Measurements from ENCODE around the gene KLHL12. TPM values are rescaled to one million over a fixed set of nuclear protein-coding genes. Genes with fewer than 3 reads are reported as not detected.
"Not testable (repeated sequence)": the region's sequence is repeated elsewhere in the genome, so short reads cannot be mapped to it uniquely, and the experiment has no call there.

KLHL12 gene
- total RNA-seq, 1 experiment from 2014 or later, result 35.7 TPM

DNA sequence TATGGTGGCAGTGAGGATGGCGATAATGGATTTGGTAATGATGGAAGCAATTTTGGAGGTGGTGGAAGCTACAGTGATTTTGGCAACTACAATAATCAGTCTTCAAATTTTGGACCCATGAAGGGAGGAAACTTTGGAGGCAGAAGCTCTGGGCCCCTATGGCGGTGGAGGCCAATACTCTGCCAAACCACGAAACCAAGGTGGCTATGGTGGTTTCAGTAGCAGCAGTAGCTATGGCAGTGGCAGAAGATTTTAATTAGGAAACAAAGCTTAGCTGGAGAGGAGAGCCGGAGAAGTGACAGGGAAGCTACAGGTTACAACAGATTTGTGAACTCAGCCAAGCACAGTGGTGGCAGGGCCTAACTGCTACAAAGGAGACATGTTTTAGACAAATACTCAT, 14.6 kb downstream of the KLHL12 start:
- in situ Hi-C loops (cut with HindIII; ENCODE audit: low pct_unique_long_range_greater_than_20kb, low sequenced_read_pairs); DNase-seq (ENCODE audit: low read depth, low spot score): not testable (repeated sequence)

DNA sequence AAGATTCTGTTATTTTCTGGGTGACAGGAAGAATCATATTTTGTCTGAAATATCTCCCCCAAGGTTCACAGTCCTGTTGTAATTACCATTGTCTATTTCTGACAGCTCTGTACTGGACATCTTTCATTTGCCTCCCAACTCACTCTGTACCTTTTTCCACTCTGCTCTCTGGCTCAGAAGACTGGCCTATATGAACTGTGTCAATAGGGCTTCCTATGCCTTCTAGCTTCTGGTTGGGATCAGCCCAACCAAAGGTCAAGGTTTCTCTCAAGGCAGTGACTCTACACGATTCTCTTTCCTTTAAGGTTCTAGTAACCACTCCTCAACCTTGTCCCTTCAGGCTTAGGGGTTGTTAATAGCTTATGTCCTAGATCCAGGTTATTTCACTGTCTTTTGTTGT, 17.5 kb downstream of the KLHL12 start:
- DNase-seq (ENCODE audit: low read depth, low spot score), result no peak

DNA sequence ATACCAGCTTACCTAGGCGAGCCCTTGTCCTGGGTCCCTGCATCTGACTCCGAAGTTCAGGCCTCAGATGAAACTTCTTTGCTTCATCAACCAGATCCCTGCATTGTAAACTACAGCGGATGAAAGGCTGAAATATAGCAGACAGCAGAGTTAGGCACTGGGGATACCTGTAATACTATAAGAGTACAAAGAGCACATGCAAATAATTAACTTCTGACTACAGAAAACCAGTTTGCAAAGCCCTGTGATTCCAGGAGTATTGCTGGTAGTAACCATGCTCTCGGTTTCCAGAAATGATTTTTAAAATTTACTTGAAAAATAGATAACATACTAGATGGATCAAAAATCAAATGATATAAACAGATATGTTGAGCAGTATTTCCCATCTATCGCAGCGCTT, 18.0 kb downstream of the KLHL12 start:
- DNase-seq (ENCODE audit: low read depth, low spot score), result no peak
- in situ Hi-C loops (cut with HindIII; ENCODE audit: low pct_unique_long_range_greater_than_20kb, low sequenced_read_pairs), result no loop called here

More for the DNA sequence above, 17.5 kb downstream of the KLHL12 start:
- in situ Hi-C loops (cut with HindIII; ENCODE audit: low pct_unique_long_range_greater_than_20kb, low sequenced_read_pairs), result no loop called here

DNA sequence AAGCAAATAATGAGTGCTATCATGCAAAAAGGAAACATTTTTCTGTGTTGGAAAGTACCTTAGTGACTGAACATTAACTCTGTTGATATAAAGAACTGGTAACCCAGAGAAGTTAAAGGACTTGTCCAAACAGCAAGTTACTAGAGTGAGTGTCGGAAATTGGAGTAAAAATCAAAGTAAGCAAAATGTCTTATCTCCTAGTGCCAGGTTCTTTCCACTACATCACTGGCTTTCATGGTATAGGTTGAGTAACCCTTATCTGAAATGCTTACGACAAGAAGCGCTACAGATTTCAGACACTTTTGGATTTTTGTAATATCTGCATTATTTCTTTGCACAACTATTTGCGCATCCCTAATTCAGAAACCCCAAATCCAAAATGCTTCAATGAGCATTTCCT, 21.7 kb downstream of the KLHL12 start:
- DNase-seq (ENCODE audit: low read depth, low spot score), result no peak
- in situ Hi-C loops (cut with HindIII; ENCODE audit: low pct_unique_long_range_greater_than_20kb, low sequenced_read_pairs), result no loop called here

DNA sequence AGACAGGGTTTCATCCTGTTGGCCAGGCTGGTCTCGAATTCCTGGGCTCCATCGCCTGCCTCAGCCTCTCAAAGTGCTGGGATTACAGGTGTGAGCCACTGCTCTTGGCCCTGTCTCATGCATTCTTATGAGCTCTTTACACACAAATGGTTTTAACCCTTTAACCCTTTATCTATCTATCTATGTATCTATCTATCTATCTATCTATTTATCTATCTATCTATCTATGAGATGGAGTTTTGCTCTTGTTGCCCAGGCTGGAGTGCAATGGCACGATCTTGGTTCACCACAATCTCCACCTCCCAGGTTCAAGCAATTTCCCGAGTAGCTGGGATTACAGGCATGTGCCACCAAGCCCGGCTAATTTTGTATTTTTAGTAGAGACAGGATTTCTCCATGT, 23.2 kb downstream of the KLHL12 start:
- DNase-seq (ENCODE audit: low read depth, low spot score); in situ Hi-C loops (cut with HindIII; ENCODE audit: low pct_unique_long_range_greater_than_20kb, low sequenced_read_pairs): not testable (repeated sequence)

DNA sequence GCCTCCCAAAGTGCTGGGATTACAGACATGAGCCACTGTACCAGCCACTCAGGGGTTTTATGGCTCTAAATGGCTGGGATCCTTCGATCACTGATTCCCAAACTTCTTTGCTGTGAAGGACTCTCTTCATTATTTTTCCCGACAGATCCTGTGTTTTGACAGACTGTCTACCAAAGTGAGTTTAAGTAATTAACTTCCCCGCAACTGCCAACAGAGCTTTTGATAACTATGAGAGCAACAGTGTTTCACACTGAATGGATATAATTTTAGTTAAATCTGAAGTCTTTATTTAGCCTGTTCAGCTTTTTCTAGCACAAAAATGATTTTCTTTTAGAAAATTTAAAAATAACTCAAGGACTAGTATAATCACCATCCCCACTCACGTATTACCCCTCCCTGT, 25.5 kb downstream of the KLHL12 start:
- in situ Hi-C loops (cut with HindIII; ENCODE audit: low pct_unique_long_range_greater_than_20kb, low sequenced_read_pairs), result no loop called here
- no peak for DNase-seq (ENCODE audit: low read depth, low spot score)

DNA sequence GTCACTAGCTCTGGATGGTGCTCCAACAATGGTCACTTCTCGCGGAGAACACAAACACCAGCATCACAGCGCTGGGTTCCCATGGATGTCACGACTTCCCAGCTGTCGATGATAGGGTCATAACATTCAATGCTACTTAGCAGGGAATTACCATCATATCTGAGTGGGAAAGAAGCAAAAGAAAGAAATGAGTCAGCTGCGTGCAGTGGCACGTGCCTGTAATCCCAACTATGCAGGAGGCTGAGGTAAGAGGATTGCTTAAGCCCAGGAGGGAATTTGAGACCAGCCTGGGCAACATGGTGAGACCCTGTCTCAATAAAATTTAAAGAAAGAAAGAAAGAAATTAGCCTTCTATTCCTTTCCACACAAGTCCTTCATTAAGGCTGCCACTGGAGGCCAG, 34.5 kb downstream of the KLHL12 start:
- in situ Hi-C loops (cut with HindIII; ENCODE audit: low pct_unique_long_range_greater_than_20kb, low sequenced_read_pairs), result no loop called here

DNA sequence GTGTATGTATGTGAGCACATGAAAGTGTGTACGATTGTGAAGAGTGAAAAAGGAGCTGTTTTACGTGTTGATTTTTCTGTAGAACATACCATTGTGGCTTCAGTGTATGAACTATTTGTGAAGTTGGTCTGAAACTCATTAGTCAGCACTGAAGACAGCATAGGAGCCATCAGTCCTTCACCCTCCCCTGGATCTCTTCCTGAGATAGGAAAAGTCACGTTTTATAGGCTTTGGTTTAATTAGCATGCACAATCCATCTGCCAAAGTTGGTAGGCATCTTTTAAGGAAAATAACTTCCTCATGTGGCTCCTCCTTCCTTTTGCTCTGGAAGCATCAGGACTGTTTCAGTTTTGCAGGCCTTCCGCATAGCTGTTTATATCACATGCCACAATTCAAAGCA, 36.6 kb downstream of the KLHL12 start:
- in situ Hi-C loops (cut with HindIII; ENCODE audit: low pct_unique_long_range_greater_than_20kb, low sequenced_read_pairs), result no loop called here
- no peak for DNase-seq (ENCODE audit: low read depth, low spot score)

More for the DNA sequence above, 34.5 kb downstream of the KLHL12 start:
- no peak for DNase-seq (ENCODE audit: low read depth, low spot score)

DNA sequence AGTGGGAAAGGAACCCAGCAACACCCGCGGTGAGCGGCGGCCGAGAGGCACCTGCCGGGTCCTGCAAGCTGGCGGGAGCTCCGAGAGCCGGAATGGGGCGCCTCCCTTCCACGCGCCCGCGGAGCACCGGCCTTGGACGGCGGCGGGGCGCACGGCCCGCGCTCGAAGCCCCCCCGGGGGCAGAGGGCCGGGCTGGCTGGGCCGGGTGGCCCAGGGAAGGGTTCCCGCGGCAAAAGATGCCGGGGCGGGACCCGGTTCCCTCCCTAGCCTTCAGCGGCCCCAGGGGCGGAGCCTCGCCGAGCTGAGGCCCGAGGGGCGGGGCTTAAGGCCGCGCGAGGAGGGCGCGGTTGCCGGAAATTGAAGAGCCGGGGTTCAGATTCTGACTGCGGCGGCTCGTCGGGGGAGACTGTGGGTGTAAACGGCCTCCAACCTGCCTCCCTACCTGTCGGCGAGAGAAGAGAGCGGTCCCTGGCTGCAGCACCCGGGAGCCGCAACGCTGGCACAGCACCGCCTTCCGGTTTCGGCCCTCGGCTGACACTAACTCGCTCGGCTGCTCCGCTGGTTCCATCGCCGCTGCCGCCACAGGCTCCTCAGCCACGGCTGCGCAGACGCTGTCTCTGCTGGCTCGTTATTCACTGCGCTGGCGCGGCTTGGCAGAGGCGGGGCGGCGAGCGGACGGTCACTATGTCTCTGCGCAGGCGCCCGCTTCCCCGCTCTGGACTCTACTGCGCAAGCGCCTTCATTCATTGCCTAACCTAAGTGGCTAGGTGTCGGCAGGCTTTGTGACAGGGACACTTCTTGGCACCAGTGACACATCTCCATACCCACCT, 38.3 kb downstream of the KLHL12 start, which contains the start of gene RABIF:
TSS of gene RABIF (minus strand) at position 619 of the 830 bp plus-strand sequence. CDS start at position 568, 51 bp downstream.
- peak; percentile 96 for DNase-seq (ENCODE audit: low read depth, low spot score)
- in situ Hi-C loops (cut with HindIII; ENCODE audit: low pct_unique_long_range_greater_than_20kb, low sequenced_read_pairs), result no loop called here

DNA sequence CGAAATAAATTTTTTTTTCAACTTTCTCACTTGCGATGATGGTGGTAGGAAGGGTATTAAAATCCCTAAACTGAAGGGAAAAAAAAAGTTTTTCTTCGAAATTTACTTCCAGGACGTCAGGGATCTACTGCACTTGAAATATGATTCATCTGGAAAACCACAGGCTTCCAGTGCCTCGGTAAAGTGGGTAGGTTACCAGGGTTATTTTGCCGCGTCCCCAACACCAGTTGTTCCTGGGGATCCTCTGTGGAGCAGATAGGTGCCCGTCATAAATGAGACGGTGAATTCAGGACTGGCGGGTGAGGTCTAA, 38.9 kb downstream of the KLHL12 start:
- DNase-seq (ENCODE audit: low read depth, low spot score), result no peak
- in situ Hi-C loops (cut with HindIII; ENCODE audit: low pct_unique_long_range_greater_than_20kb, low sequenced_read_pairs), result no loop called here

DNA sequence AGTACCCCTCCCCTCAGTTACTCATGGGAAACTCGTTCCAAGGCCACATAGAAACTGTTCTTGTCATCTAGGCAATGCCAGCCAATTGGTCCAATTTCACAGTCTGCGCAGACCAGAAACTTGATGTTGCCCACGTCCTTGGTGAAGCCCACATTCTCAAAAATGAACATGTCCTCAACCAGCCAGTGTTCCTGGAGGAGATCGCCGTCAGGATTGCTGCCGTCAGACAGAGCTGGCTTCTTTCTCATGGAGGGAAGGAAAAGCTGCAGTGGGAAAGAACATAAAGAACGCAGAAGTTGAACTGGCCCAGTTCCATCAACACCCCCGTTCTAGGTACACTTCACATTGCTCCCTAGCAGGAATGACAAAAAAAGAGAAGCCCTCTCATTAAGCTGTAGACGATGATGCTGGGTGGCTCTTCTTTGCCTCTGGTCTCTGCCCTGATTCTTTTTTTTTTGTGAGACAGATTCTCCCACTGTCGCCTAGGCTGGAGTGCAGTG, 46.0 kb downstream of the KLHL12 start:
- no peak for DNase-seq (ENCODE audit: low read depth, low spot score)
- in situ Hi-C loops (cut with HindIII; ENCODE audit: low pct_unique_long_range_greater_than_20kb, low sequenced_read_pairs), result no loop called here

DNA sequence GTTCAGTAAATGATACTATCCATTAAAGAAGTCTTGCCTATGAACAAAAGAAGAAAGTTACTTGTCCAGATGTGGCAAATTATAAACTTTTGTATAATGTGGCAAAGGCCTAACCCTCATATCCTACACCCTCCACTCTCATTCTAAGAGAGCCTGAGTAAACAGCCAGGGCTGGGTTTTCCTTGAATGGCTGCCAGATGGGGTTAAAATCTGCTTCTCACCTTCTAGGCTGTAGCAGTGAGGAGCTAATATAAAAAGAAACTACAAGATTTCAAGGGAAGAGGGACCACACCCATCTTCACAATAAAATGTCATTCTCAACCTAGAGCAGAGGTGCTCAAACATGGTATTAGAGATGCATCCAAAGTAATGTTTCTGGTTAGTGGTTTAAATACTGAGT, 47.0 kb downstream of the KLHL12 start:
- in situ Hi-C loops (cut with HindIII; ENCODE audit: low pct_unique_long_range_greater_than_20kb, low sequenced_read_pairs), result no loop called here

DNA sequence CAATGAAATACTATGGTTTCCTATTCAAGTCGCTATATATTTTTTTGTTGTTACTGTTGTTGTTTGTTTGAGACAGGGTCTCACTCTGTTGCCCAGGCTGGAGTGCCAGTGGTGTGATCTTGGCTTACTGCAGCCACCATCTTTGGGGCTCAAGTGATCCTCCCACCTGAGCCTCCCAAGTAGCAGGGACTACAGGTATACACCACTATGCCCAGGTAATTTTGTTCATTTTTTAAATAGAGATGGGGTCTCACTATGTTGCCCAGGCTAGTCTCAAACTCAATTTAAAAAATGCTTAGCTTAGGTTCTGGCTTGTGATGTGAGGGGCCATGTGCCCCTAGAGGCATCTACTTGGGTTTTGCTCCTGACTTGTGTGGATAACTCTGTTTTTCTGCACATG, 47.9 kb downstream of the KLHL12 start:
- in situ Hi-C loops (cut with HindIII; ENCODE audit: low pct_unique_long_range_greater_than_20kb, low sequenced_read_pairs), result no loop called here
- no peak for DNase-seq (ENCODE audit: low read depth, low spot score)

More for the DNA sequence above, 47.0 kb downstream of the KLHL12 start:
- DNase-seq (ENCODE audit: low read depth, low spot score), result no peak

DNA sequence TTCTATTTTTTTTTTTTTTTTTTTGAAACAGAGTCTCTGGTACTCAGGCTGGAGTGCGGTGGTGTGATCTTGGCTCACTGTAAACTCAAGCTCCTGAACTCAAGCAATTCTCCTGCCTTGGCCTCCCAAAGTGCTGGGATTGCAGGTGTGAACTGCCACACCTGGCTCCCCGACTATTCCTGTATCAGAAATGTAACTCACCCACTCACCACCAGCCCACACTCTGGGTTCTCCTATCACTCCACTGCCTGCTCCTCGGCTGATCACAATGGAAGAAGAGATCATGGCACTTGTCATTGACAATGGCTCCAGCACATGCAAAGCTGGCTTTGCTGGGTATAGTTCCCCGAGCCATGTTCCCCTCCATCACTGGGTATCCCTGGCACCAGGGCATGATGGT, 54.0 kb downstream of the KLHL12 start:
- in situ Hi-C loops (cut with HindIII; ENCODE audit: low pct_unique_long_range_greater_than_20kb, low sequenced_read_pairs), result no loop called here
- no peak for DNase-seq (ENCODE audit: low read depth, low spot score)

DNA sequence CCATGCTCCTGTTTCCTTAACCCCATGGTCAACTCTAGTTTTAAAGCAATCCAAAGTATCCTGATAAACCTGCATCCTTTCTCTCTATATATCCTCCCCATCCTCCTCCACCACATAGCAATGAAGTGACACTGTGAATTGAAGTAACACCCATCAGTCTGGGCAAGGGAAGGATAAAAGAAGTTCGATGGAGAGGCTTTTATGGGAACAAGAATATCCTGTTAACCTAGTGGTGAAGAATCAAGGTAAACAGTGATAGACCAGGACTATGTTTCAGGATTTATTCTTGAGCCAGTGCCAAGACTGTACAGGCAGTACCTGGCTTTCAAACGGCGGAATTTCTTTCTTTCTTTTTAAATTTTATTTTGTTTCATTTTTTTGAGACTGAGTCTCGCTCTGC, 55.7 kb downstream of the KLHL12 start:
- in situ Hi-C loops (cut with HindIII; ENCODE audit: low pct_unique_long_range_greater_than_20kb, low sequenced_read_pairs), result no loop called here
- DNase-seq (ENCODE audit: low read depth, low spot score), result no peak

DNA sequence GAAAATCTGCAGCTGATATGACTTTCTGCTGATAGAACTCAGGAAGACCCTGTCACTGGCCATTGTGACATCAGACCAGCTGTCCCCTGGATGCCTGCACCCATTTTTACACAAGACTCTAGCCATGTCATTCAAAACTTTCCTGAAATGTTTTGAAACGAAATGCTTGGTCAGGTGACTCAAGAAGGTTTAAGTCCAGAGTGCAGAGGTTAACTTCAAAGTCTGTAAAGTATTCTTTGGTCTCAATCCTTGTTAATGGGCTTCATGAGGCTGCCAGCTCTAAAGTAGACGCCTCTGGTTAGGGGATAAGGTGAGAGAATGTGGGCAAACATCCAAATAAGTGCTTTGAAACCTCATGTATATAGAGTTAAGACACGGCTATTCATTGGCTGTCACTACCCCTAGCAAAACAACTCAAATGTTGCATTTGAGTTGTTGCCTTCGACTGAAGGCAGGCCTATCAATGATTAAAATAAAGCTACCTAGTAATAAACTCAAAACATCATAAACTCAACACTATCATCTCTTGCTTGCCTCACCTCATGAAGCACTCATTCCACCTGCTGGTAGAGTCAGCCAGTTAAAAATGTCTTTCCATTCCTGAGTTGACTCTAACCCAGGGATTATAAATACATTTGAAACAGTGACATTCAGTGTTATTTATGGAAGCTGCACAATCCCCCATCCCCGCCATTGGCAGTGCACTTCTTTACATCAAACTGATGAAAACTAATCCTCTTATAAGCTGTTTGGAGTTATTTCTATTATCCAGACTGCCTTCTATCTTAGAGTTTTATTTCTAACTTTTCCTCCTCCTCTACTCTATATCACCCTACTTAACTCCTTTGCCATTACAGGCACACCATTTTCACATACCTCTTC, 64.1 kb downstream of the KLHL12 start:
- in situ Hi-C loops (cut with HindIII; ENCODE audit: low pct_unique_long_range_greater_than_20kb, low sequenced_read_pairs), result no loop called here
- DNase-seq (ENCODE audit: low read depth, low spot score), result no peak

DNA sequence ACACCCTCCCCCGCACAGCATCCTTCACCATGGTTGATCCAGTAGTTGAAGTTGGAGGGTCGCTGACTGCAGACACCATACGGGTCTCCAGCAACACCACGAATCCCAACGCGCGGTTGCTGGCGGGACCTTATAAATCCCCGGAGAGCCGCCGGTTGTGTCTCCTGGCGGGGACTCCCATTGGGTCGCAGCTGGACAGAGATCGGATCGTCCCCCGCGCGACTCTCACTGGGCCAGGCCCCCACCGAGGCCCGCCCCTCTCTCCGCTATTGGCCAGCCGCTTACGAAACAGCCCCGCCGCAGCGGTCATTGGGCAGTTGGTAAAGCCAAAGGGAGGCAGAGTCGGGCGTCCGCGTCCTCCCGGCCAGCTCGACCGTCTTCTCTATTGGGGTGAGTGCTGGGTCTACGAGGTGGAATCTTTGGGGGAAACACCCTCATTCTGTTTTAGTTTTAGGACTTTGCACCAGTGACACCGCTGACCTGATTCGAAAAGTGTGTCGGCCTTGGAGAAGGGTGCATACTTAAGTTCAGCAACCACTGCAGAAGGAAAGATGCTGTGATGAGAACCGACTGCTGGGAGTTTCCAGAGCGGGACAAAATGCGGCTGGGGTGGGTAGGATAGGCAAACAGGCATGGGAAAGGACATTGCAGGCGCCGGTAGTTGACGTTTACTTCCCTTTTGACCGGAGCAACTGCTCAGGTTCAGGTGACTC, 65.5 kb downstream of the KLHL12 start:
- peak; percentile 85 for DNase-seq (ENCODE audit: low read depth, low spot score)
- in situ Hi-C loops (cut with HindIII; ENCODE audit: low pct_unique_long_range_greater_than_20kb, low sequenced_read_pairs), result no loop called here
